ENCODE data around the gene PGM2. TPM values are rescaled to one million over a fixed set of nuclear protein-coding genes. Genes with fewer than 3 reads are reported as not detected.
"Not testable (repeated sequence)": the region's sequence is repeated elsewhere in the genome, so short reads cannot be mapped to it uniquely, and the experiment has no call there.

PGM2 gene
- total RNA-seq, result 10 to 100 TPM; 53.7 to 53.9 TPM

DNA sequence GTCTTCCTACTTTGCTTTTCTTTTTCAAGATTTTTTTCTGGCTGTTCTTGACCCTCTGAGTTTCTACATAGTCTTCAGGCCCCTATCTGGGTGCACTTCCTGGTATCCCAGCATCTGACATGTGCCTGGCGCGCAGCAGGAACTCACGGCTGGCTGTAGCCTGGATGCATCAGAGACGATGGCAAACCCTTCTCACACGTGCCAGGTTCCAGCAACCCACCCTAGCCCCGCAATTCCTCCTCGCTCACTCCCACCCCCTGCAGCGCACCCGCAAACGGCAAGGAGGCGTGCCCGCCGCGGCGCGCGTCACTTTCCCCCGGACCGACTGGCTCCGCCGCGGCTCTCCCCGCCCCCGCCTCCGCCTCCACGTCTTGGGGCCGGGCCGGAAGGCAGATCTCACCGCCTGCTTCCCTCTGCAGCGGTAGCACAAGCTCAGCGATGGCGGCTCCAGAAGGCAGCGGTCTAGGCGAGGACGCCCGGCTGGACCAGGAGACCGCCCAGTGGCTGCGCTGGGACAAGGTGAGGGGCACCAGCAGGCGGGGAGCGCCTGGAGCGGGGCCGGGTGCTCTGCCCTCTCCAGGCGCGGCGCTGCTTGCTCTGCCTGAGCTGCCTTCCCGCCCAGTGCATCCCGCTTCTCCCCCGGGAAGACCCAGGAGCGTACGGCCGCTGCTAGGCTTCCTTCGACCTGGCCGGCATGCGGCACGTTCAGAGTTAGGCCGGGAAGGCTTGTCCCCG lies at the start of gene PGM2:
TSS of gene PGM2 (plus strand) at position 392 of the 735 bp plus-strand sequence. CDS start at position 439, 47 bp downstream.
- Mint-ChIP-seq H3K27ac (peak within 1 kb of the TSS; percentile 91), H3K9me3 (no peaks in the 10 kb centered on the region), H3K4me1 (ENCODE audit: low read depth) (peaks cover 33% of the 10 kb centered on the region), H3K4me3 (peak within 1 kb of the TSS; percentile 100), H3K36me3 (ENCODE audit: low read depth) (peaks cover 25% of the 10 kb centered on the region), H3K27me3 (ENCODE audit: low read depth) (no peaks in the 10 kb centered on the region)
- CTCF ChIA-PET, result interaction anchor here (0.9 to 1.4 kb wide), 2 partner anchors 22 to 25 kb away, joined by 3 read pairs; no protein-coding TSS in a partner anchor
- intact Hi-C loops (cut with micrococcal nuclease), result loop anchor here (1.0 to 10.0 kb wide), 8 partner anchors 10 to 1502 kb away; partner anchors contain the start of genes RELL1 and TBC1D1
- peak; percentile 92 for DNase-seq

DNA sequence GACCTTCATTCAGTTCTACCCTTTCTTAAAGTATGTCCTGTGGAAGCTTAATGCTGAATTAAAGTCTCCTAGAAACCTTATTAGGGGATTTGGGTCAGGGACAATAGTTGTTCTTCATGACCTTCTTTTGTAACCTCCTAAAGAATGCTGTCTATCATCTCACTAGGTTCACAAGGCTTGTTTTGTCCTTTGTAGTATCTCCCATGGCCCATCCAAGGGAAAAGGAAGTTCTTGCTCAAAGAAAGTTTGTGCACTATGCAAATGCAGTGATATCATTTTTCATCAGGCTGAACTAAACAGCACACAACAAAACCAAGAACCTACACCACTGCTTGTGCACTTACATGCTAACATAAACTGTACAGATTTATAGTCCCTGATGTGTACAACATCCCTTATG lies 46.6 kb upstream of the PGM2 start:
- CTCF ChIA-PET, result interaction anchor here (0.9 to 1.1 kb wide), 2 partner anchors 177 to 216 kb away, joined by 4 read pairs; no protein-coding TSS in a partner anchor
- no peak for DNase-seq
- Mint-ChIP-seq H3K27me3 (ENCODE audit: low read depth) (no peaks in the 10 kb centered on the region), H3K4me1 (ENCODE audit: low read depth) (peaks cover 21% of the 10 kb centered on the region), H3K27ac (no peak overlapping the region), H3K9me3 (peaks cover 22% of the 10 kb centered on the region), H3K36me3 (ENCODE audit: low read depth) (peaks cover 17% of the 10 kb centered on the region), H3K4me3 (no peak overlapping the region)
- intact Hi-C loops (cut with micrococcal nuclease), result loop anchor here (1.0 kb wide), 1 partner anchor 177 kb away; no protein-coding TSS in a partner anchor

DNA sequence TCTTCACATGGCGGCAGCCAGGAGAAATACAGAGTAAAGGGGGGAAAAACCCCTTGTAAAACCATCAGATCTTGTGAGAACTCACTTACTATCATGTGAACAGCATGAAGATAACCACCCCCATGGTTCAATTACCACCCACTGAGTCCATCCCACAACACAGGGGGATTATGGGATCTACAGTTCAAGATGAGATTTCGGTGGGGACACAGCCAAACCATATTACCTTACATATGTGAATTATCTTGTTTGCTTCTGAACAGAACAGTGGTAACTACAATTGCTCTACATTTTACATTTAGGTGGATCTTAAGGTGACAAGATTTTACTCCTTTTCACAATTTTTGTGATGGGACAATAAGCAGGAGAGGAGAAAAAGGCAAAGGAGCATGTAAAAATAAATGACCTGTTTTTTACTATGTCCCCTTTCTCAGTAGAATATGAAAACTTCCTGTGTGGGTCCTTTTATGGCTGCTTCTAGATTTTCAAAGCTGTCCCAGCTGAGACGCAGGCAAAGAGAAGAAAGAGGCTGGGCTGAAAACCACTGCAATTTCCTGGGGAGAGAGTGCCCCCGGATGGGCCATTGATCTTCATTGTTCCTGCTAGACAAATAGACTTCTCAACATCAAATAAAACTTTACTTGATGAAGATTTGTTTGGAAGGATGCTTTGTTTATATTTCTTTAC lies 45.9 kb upstream of the PGM2 start:
- peak; percentile 75 for DNase-seq
- CTCF ChIA-PET, result no interaction called here
- intact Hi-C loops (cut with micrococcal nuclease), result loop anchor here (1.0 kb wide), 2 partner anchors 177 to 327 kb away; a partner anchor contains a TSS
- H3K27ac Mint-ChIP-seq, result peak overlapping the region; percentile 66
- no peaks in the 10 kb centered on the region for H3K27me3 Mint-ChIP-seq (ENCODE audit: low read depth)
- H3K4me1 Mint-ChIP-seq (ENCODE audit: low read depth), result peaks cover 21% of the 10 kb centered on the region
- H3K36me3 Mint-ChIP-seq (ENCODE audit: low read depth), result peaks cover 17% of the 10 kb centered on the region
- no peak overlapping the region for H3K4me3 Mint-ChIP-seq
- peaks cover 22% of the 10 kb centered on the region for H3K9me3 Mint-ChIP-seq

DNA sequence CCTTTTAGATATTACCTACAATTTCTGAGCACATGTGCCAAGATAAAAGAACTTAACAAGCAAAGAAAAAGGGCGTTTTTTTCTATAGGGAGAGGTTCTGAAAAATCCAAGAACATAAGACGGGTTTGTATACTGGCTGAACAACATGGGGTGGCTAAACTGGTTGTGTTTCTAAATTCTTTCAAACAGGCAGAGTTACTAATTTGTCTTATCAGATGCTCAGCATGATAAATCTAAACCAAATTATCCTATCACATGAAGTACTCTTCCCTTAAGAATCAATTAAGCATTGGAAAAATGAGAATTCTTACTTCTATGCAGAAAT lies 45.4 kb upstream of the PGM2 start:
- Mint-ChIP-seq H3K4me1 (ENCODE audit: low read depth) (peaks cover 21% of the 10 kb centered on the region), H3K27ac (peak overlapping the region; percentile 66), H3K36me3 (ENCODE audit: low read depth) (peaks cover 17% of the 10 kb centered on the region), H3K4me3 (no peak overlapping the region), H3K27me3 (ENCODE audit: low read depth) (no peaks in the 10 kb centered on the region), H3K9me3 (peaks cover 22% of the 10 kb centered on the region)
- intact Hi-C loops (cut with micrococcal nuclease), result loop anchor here (1.0 kb wide), 1 partner anchor 328 kb away; a partner anchor contains a TSS
- CTCF ChIA-PET, result interaction anchor here (4.3 kb wide), 1 partner anchor 178 kb away, joined by 17 read pairs; no protein-coding TSS in a partner anchor
- DNase-seq, result no peak

DNA sequence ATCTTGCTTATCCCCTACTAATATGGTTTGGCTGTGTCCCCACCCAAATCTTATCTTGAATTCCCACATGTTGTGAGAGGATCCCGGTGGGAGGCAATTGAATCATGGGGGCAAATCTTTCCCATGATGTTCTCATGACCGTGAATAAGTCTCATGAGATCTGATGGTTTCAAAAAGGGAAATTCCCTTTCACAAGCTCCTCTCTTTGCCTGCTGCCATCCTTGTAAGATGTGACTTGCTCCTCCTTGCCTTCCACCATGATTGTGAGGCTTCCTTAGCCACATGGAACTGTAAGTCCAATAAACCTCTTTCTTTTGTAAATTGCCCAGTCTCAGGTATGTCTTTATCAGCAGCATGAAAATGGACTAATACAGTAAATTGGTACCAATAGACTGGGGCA lies 40.2 kb upstream of the PGM2 start:
- Mint-ChIP-seq H3K9me3 (peaks cover 21% of the 10 kb centered on the region), H3K4me1 (ENCODE audit: low read depth) (peaks cover 11% of the 10 kb centered on the region)
- H3K36me3 Mint-ChIP-seq (ENCODE audit: low read depth); H3K4me3 Mint-ChIP-seq; H3K27me3 Mint-ChIP-seq (ENCODE audit: low read depth); intact Hi-C loops (cut with micrococcal nuclease); H3K27ac Mint-ChIP-seq; DNase-seq: not testable (repeated sequence)
- CTCF ChIA-PET, result interaction anchor here (1.0 kb wide), 1 partner anchor 183 kb away, joined by 3 read pairs; no protein-coding TSS in a partner anchor

DNA sequence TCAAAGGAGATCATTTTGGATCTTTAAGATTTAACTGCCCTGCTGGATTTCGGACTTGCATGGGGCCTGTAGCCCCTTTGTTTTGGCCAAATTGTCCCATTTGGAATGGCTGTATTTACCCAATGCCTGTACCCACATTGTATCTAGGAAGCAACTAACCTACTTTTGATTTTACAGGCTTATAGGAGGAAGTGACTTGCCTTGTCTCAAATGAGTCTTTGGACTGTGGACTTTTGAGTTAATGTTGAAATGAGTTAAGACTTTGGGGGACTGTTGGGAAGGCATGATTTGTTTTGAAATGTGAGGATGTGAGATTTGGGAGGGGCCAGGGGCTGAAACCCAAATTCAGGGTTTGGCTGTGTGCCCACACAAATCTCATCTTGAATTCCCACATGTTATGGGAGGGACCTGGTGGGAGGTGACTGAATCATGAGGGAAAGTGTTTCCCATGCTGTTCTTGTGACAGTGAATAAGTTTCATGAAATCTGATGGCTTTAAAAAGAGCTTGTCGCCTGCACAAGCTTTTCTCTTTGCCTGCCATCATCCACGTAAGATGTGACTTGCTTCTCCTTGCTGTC lies 38.5 kb upstream of the PGM2 start:
- H3K27me3 Mint-ChIP-seq (ENCODE audit: low read depth); DNase-seq; CTCF ChIA-PET; H3K27ac Mint-ChIP-seq; H3K4me1 Mint-ChIP-seq (ENCODE audit: low read depth); H3K36me3 Mint-ChIP-seq (ENCODE audit: low read depth); intact Hi-C loops (cut with micrococcal nuclease); H3K4me3 Mint-ChIP-seq: not testable (repeated sequence)
- H3K9me3 Mint-ChIP-seq, result peaks cover 16% of the 10 kb centered on the region

DNA sequence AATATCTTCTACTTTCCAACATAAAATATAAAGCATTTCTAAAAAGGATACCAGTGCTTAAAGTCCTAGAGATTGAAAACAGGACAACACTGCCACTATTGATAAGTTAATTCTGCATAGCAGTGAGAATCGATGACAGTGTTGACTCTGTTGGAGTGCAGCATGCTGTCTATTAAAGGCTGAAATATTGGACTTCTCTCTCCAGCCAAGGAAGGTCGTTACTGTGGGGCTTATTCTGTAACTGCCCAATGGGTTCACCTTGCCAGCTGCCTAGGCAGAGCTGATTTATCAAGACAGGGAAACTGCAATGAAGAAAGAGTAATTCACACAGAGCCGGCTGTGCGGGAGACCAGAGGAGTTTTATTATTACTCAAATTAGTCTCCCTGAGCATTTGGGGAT lies 37.7 kb upstream of the PGM2 start:
- no peak for DNase-seq
- Mint-ChIP-seq H3K9me3 (peaks cover 16% of the 10 kb centered on the region), H3K27me3 (ENCODE audit: low read depth) (no peaks in the 10 kb centered on the region), H3K36me3 (ENCODE audit: low read depth) (no peaks in the 10 kb centered on the region), H3K27ac (no peak overlapping the region), H3K4me3 (no peak overlapping the region), H3K4me1 (ENCODE audit: low read depth) (peaks cover 6% of the 10 kb centered on the region)
- CTCF ChIA-PET, result no interaction called here
- intact Hi-C loops (cut with micrococcal nuclease), result no loop called here

DNA sequence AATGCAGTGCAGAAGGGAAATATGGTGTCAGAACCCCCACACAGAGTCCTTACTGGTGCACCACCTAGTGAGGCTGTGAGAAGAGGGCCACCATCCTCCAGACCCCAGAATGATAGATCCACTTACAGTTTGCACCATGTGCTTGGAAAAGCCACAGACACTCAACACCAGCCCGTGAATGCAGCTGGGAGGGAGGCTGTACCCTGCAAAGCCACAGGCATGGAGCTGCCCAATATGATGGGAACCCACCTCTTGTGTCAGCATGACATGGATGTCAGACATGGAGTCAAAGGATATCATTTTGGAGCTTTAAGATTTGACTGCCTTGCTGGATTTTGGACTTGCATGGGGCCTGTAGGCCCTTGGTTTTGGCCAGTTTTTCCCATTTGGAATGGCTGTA lies 34.2 kb upstream of the PGM2 start:
- DNase-seq, result no peak
- Mint-ChIP-seq H3K27ac (no peak overlapping the region), H3K9me3 (peaks cover 13% of the 10 kb centered on the region), H3K4me1 (ENCODE audit: low read depth) (peaks cover 6% of the 10 kb centered on the region), H3K36me3 (ENCODE audit: low read depth) (no peaks in the 10 kb centered on the region), H3K4me3 (no peak overlapping the region), H3K27me3 (ENCODE audit: low read depth) (no peaks in the 10 kb centered on the region)
- intact Hi-C loops (cut with micrococcal nuclease), result loop anchor here (2.0 kb wide), 1 partner anchor 189 kb away; no protein-coding TSS in a partner anchor
- CTCF ChIA-PET, result no interaction called here

DNA sequence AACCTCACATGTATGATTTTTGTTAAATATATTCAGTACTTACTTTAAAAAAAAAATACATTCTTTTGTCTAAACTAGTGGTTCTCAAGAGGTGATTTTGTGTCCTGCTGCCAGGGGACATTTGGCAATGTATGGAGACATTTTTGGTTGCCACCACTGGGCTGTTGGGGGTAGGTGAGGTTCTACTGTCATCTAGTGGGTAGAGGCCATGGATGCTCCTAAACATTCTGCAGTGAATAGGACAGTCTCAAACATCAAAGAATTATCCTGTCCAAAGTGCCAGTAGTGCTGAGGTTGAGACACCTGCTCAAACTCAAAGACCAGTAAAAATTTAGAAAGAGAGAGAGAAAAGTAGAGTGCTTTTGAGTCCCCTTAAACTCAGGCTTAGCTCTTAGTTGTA lies 32.9 kb upstream of the PGM2 start:
- Mint-ChIP-seq H3K4me3 (no peak overlapping the region), H3K36me3 (ENCODE audit: low read depth) (no peaks in the 10 kb centered on the region), H3K27ac (no peak overlapping the region), H3K4me1 (ENCODE audit: low read depth) (no peaks in the 10 kb centered on the region), H3K27me3 (ENCODE audit: low read depth) (no peaks in the 10 kb centered on the region), H3K9me3 (peaks cover 13% of the 10 kb centered on the region)
- peak; percentile 22 for DNase-seq
- CTCF ChIA-PET, result interaction anchor here (0.8 to 2.2 kb wide), 2 partner anchors 136 to 191 kb away, joined by 3 to 19 read pairs; no protein-coding TSS in a partner anchor
- intact Hi-C loops (cut with micrococcal nuclease), result loop anchor here (1.0 to 2.0 kb wide), 2 partner anchors 191 to 340 kb away; a partner anchor contains a TSS

DNA sequence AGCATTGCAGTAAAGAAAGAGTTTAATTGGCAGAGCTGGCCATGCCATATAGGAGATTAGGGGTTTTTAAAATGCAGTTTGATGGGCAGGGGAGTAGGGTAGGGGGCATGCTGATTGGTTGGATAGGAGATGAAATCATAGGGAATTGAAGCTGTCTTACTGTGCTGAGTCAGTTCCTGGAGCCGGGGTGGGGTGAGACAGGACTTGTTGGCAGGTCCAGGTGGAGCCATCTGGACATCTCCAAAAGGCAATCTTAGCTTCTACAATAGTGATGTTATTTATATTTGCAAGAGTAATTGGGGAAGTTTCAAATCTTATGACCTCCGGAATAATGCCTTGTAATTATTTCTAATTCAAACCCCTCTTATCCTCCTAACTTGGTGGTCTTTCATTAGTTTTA lies 32.4 kb upstream of the PGM2 start:
- peaks cover 13% of the 10 kb centered on the region for H3K9me3 Mint-ChIP-seq
- H3K36me3 Mint-ChIP-seq (ENCODE audit: low read depth), result no peaks in the 10 kb centered on the region
- intact Hi-C loops (cut with micrococcal nuclease), result no loop called here
- no peak overlapping the region for H3K27ac Mint-ChIP-seq
- H3K4me1 Mint-ChIP-seq (ENCODE audit: low read depth), result no peaks in the 10 kb centered on the region
- CTCF ChIA-PET, result interaction anchor here (0.7 to 2.2 kb wide), 6 partner anchors 10 to 192 kb away, joined by 3 to 19 read pairs (median 4); no protein-coding TSS in a partner anchor
- no peaks in the 10 kb centered on the region for H3K27me3 Mint-ChIP-seq (ENCODE audit: low read depth)
- no peak for DNase-seq
- H3K4me3 Mint-ChIP-seq, result no peak overlapping the region

DNA sequence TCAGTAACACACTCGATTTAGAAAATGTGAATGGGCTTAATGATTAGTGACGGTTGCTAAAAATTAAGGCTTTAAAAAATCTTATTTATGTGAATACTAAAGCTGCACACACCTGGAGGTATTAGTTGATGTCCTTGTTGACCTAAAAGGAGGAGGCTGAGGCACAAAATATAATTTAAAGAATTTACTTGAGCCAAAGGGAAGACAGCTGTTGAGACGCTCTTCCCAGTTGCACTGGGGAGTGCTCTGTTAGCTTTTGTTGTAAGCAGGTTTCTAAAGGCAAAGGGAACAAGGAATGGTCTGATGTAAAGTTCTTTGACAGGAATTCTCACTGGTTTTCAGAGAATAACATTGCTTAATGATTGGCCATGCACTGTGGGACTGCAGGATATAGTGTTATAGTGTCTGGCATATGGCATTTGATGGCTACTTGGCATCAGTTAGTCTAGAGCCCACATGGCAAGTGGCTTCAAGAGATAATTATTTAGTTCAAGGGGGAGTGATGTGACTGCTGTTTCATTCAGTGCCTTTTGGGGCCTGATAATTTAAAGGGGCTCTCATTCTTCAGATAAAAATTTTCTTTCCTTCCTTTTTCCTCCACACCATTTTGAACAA lies 30.8 kb upstream of the PGM2 start:
- CTCF ChIA-PET, result interaction anchor here (2.0 to 2.2 kb wide), 2 partner anchors 8 to 193 kb away, joined by 6 to 19 read pairs; no protein-coding TSS in a partner anchor
- H3K27me3 Mint-ChIP-seq (ENCODE audit: low read depth), result no peaks in the 10 kb centered on the region
- H3K4me3 Mint-ChIP-seq, result no peak overlapping the region
- intact Hi-C loops (cut with micrococcal nuclease), result no loop called here
- H3K27ac Mint-ChIP-seq, result no peak overlapping the region
- no peaks in the 10 kb centered on the region for H3K36me3 Mint-ChIP-seq (ENCODE audit: low read depth)
- no peak for DNase-seq
- no peaks in the 10 kb centered on the region for H3K4me1 Mint-ChIP-seq (ENCODE audit: low read depth)
- H3K9me3 Mint-ChIP-seq, result peaks cover 10% of the 10 kb centered on the region

DNA sequence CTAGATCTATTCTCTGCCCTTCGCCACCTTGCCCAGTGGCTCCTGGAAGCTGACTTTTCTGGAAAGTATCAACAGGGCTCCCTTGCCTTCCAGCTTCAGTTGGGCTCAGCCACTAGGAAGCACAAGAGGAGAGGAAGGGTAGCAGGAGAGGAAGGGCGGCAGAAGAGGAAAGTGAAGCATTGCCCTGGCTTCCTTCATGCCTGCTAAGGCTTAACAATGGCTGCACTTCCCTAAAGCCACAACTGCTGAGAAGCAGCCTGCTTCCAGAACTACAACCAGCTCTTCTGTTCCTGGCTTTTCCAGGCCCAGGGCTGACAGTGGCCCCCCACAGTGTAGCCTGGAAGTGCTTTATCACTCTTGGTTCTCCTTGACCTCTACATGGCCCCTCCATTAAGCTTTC lies 29.1 kb upstream of the PGM2 start:
- Mint-ChIP-seq H3K9me3 (no peaks in the 10 kb centered on the region), H3K27ac (no peak overlapping the region), H3K27me3 (ENCODE audit: low read depth) (no peaks in the 10 kb centered on the region), H3K36me3 (ENCODE audit: low read depth) (no peaks in the 10 kb centered on the region), H3K4me3 (no peak overlapping the region), H3K4me1 (ENCODE audit: low read depth) (no peaks in the 10 kb centered on the region)
- DNase-seq, result no peak
- intact Hi-C loops (cut with micrococcal nuclease), result no loop called here
- CTCF ChIA-PET, result interaction anchor here (0.7 to 1.3 kb wide), 2 partner anchors 178 to 181 kb away, joined by 3 read pairs; no protein-coding TSS in a partner anchor
